ENCODE data around the gene SP2. TPM values are rescaled to one million over a fixed set of nuclear protein-coding genes. Genes with fewer than 3 reads are reported as not detected.

The SP2 gene
- total RNA-seq, 4 donors from 2014 or later = 5.1 to 12.6 (median 8.1) TPM

GRCh38 chr17:47878203-47879027 lies 17.6 kb upstream of the SP2 start:
- intact Hi-C loops (cut with DNase I; ENCODE audit: low total_unique reads) = no loop called here
- TF ChIP-seq CTCF (IDR thresholded peaks at IDR 0.05) = no peak
- no peak for TF ChIP-seq POLR2A (IDR thresholded peaks at IDR 0.05)
- H3K4me3 ChIP-seq (ENCODE audit: low read depth, poor library complexity, severe bottlenecking) = no peak overlapping the region
- DNase-seq (ENCODE audit: low spot score in 2 of 2) = no peak
- WGBS, 2 donors = 48 to 60% methylated on average over 9 to 10 of the region's 10 CpGs

- no peak overlapping the region for H3K4me3 ChIP-seq (ENCODE audit: low read depth, poor library complexity, severe bottlenecking)
- TF ChIP-seq CTCF (IDR thresholded peaks at IDR 0.05) (no peak), POLR2A (IDR thresholded peaks at IDR 0.05) (no peak)
- intact Hi-C loops (cut with DNase I; ENCODE audit: low total_unique reads) = no loop called here
- no peak for DNase-seq (ENCODE audit: low spot score in 2 of 2)
- 73 to 76% methylated on average over 2 of the region's 2 CpGs for WGBS, 2 donors
These were observed 16.9 kb upstream of the SP2 start for GRCh38 chr17:47879028-47879585.

- intact Hi-C loops (cut with DNase I; ENCODE audit: low total_unique reads) = loop anchor here (2.0 kb wide), 1 partner anchor 43 kb away; no protein-coding TSS in a partner anchor
- 80 to 88% methylated on average over 8 of the region's 8 CpGs for WGBS, 2 donors
- no peak for DNase-seq (ENCODE audit: low spot score in 2 of 2)
- TF ChIP-seq CTCF (IDR thresholded peaks at IDR 0.05) (no peak), POLR2A (IDR thresholded peaks at IDR 0.05) (no peak)
- H3K4me3 ChIP-seq (ENCODE audit: low read depth, poor library complexity, severe bottlenecking) = no peak overlapping the region
These were observed 16.1 kb upstream of the SP2 start for GRCh38 chr17:47879776-47880454.

- H3K4me3 ChIP-seq (ENCODE audit: low read depth, poor library complexity, severe bottlenecking) = no peak overlapping the region
- intact Hi-C loops (cut with DNase I; ENCODE audit: low total_unique reads) = no loop called here
- DNase-seq (ENCODE audit: low spot score in 2 of 2) = no peak
- TF ChIP-seq CTCF (IDR thresholded peaks at IDR 0.05) (no peak), POLR2A (IDR thresholded peaks at IDR 0.05) (no peak)
- WGBS, 2 donors = 5 to 21% methylated on average over 7 of the region's 7 CpGs
These were observed 13.8 kb upstream of the SP2 start for GRCh38 chr17:47882247-47882646.

- intact Hi-C loops (cut with DNase I; ENCODE audit: low total_unique reads) = no loop called here
- no peak for DNase-seq (ENCODE audit: low spot score in 2 of 2)
- WGBS, 2 donors = 63 to 78% methylated on average over 9 of the region's 9 CpGs
These were observed 13.1 kb upstream of the SP2 start for GRCh38 chr17:47882695-47883588.

More at GRCh38 chr17:47882695-47883588, 13.1 kb upstream of the SP2 start:
- TF ChIP-seq CTCF (IDR thresholded peaks at IDR 0.05) (no peak), POLR2A (IDR thresholded peaks at IDR 0.05) (no peak)
- H3K4me3 ChIP-seq (ENCODE audit: low read depth, poor library complexity, severe bottlenecking) = no peak overlapping the region
